Subcutaneous adipose tissue (tissue), 4 donors: ENCODE results near the gene COBL. TPM values are rescaled to one million over a fixed set of nuclear protein-coding genes. Genes with fewer than 3 reads are reported as not detected.

Experiments
- total RNA-seq, 4 donors: library from RNA; depleted of rRNA; stranded (reverse); fragments of >200 nt; gene quantifications; one replicate each; pipeline ENCODE4 v1.1.0, GENCODE V29; 2016
- TF ChIP-seq, protein P1 (sequence below): fragments of 450-650 bp; IDR thresholded peaks from one replicate; pipeline ENCODE4 v1.5.1; 2016; ENCODE audit warnings: low read depth, mild to moderate bottlenecking, control low read depth, antibody characterized with exemption, moderate library complexity

The COBL gene
- total RNA-seq, 4 donors from 2014 or later = 0.51 to 1.8 (median 0.93) TPM

DNA sequence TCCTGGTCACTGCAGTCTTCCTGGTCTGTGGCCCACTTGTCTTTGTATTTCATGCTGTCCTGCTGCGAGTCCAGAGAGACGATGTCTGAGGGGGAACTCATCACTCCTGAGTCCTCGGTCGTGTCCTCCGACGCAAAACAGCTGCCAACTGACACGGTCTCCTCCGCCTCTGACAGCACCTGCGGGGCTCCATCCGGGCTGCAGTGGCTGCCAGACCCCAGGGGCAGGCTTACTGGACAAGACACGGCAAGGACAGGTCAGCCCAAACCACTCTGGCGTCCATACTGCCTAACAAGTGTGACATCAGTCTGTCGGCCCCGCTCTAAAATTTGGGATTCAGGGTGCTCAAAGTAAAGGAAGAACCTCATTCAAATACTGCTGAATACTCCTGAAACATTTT is 273.1 kb downstream of the COBL start:
- TF ChIP-seq, protein P1, sequence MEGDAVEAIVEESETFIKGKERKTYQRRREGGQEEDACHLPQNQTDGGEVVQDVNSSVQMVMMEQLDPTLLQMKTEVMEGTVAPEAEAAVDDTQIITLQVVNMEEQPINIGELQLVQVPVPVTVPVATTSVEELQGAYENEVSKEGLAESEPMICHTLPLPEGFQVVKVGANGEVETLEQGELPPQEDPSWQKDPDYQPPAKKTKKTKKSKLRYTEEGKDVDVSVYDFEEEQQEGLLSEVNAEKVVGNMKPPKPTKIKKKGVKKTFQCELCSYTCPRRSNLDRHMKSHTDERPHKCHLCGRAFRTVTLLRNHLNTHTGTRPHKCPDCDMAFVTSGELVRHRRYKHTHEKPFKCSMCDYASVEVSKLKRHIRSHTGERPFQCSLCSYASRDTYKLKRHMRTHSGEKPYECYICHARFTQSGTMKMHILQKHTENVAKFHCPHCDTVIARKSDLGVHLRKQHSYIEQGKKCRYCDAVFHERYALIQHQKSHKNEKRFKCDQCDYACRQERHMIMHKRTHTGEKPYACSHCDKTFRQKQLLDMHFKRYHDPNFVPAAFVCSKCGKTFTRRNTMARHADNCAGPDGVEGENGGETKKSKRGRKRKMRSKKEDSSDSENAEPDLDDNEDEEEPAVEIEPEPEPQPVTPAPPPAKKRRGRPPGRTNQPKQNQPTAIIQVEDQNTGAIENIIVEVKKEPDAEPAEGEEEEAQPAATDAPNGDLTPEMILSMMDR = no peak

DNA sequence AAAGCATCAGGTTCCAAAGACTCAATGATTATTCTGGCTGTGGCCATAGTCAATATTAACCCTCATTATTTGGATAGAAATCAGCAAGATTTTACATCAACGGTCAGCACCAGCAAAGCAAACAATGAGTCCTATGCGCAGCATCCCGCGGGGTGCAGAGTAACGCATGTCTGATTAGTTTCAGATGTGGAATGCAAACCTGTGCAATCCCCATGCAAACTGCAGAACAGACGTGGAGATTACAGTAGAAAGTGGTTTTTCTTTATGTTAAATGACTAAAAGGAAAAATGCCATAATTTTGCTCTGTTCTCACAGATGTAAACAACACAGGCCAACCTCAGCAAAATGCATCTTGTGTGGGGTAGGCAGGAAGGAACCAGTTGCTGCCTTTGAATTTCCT is 275.8 kb downstream of the COBL start:
- TF ChIP-seq, protein P1 = no peak

DNA sequence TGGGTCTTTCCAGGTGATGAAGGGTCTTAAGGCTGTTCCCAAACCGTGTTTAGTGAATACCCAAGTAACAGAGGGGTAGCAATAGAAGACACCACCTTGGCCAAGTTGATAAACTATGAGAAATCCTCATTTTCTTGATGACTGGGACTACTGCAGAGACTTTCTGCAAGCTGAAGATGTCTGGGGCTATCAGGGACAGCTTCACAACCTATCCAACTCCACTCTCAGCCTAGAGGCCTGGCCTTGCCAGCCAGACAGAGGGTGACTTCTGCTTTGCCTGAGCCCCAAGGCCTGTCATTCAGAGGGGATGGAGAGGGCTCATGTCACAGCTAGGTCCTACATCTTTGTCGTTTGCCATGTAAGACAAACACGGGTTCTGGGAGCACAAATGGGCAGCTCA is 278.0 kb downstream of the COBL start:
- TF ChIP-seq, protein P1 = no peak

DNA sequence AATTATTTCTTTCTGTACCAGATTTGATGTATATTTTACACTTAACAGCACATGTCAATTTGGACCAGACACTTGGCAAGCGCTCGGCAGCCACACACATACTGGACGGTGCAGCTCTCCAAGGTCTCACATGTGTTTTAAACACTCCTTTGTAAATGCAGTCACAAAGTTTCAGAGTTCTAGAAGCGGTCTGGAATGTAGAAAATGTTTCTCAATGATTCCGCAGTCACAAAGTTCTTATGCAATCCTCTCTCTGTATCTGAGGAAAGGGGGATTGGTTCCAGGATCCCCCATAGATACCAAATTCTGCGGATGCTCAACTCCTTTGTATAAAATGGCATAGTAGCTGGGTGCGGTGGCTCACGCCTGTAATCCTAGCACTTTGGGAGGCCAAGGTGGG is 280.9 kb downstream of the COBL start:
- TF ChIP-seq, protein P1 = no peak

DNA sequence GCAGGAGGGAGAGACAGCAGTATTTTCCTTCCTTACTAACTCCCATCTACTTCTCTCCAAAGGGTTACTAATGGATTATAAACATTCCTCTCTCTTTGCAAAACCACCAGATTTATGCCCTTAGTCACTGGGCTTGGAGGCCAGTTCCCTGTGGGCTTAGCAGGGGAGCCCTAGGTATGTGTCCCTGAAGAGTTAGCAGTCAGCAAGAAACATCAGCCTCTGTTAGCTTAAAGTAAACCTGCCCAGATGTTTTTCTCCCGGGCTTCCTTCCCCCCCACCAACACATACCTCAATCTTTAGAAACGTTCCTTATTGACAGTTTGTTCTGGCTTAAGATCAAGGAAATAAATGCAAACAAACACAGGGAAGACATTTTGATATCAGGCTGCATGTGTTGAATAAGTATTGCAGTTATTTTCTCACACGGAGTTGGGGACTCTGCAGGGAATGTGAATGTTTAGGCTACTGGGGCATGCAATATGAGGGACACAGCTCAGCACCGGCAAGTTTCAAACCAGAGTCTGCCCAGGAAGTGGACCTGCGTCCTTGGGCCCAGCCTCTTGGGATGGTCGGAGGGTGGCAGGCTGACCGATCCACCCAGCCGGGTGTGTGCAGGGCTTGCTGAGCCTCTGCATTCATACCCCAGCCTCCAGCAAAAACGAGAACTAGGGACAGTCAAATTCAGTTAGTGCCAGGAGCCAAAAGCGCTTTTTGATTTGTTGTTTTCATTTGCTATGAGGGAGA is 281.9 kb downstream of the COBL start:
- TF ChIP-seq, protein P1 = no peak

DNA sequence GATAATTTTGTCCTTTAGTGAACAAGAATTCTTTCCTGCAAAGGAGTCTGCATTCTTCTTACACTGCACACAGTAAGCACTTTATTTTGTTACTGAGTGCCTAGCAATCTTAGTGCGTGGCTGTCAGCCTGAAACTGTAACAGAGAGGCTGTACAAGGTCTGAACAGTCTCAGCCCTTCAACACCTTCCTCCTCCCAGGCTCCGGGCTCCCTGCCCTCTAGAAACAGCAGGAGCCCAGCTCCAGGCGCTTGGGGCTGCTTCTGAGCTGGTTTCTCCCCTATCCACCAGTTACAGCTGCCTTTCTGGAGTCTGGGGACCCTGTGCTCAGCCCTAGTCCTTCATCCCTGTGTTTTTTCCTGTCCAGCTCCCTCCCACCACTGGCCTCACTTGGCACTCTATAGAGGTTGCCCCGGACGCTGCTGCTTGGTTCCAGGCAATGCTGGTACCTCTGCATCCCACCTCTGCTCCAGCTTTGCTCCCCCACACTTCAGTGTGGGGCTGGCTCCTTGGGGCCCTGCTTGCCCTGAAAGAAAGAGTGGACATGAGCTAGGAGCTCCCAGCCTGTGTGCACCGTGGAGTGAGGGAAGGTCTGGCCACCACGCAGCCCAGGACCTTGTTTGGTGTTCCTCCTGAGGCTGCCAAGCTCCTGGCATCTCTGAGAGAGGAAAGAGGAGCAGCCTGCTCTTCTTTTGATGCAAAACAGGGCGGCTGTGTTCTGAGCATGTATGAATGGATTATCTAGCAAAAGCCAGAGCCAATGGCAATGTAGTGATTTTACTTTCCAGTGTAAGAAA is 282.7 kb downstream of the COBL start:
- TF ChIP-seq, protein P1 = no peak

DNA sequence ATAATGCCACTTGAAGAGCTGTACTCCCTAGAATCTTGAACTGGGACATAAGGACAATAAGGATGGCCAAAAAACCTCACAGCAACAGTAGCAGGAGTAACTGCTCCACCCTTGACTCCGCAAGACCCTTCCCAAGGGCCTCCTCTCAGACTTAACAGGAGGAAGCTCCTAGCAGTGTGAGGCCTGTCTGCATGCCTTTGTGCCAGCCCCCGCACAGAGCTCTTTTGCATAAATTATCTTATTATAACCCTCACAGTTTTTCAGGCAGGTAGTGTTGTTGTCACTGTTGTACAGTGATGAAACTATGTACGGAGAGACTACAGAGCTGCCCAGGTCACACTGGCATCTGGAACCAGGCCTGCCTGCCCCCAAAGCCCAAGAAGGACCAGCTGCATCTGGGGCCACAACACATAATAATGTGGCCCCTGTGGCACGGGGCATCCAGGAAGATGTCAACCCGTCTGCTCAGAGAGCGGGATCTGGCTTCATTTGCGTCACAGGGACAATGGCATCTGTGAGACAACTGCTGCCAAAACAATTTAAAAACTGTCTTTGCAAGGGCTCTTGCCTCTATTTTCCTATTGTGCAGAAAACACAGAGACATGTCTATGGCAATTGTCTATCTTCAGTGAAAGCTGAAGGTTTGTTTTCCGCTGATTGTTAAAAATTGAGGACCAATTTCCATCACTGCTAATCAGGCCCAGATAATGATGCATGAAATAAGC is 284.7 kb downstream of the COBL start:
- TF ChIP-seq, protein P1 = no peak
